K562 (cell line): ENCODE results near the gene RAMAC. TPM values are rescaled to one million over a fixed set of nuclear protein-coding genes. Genes with fewer than 3 reads are reported as not detected.

Experiments
- CXXC5 ChIP-seq: fragments of 250-450 bp; sonication (Bioruptor Pico); IDR thresholded peaks from 2 replicates; pipeline ENCODE4 v1.8.0; 2022; ENCODE audit warnings: inconsistent platforms, mild to moderate bottlenecking, moderate library complexity
- IRF9 ChIP-seq: fragments of 450-650 bp; IDR thresholded peaks from 2 replicates; pipeline ENCODE4 v1.6.1; 2016; ENCODE audit warnings: missing biosample characterization, missing genetic modification characterization
- MXD1 ChIP-seq: fragments of 250-450 bp; sonication (Bioruptor Pico); IDR thresholded peaks from 2 replicates; pipeline ENCODE4 v1.8.0; 2021; ENCODE audit warnings: borderline replicate concordance, mild to moderate bottlenecking, moderate library complexity; ENCODE audit not compliant: poor library complexity, severe bottlenecking
- NFE2L1 ChIP-seq: fragments of 450-650 bp; IDR thresholded peaks from 2 replicates; pipeline ENCODE4 v1.6.1; 2016; ENCODE audit warnings: missing genetic modification characterization, low read depth, mild to moderate bottlenecking, missing compliant biosample characterization, moderate library complexity, borderline replicate concordance
- PTBP1 ChIP-seq: fragments of 200-400 bp; formaldehyde crosslinking; IDR thresholded peaks from 2 replicates; pipeline ENCODE4 v1.6.1; 2017; ENCODE audit warnings: low read depth, low read length
- PTTG1 ChIP-seq: fragments of 450-650 bp; IDR thresholded peaks from 2 replicates; pipeline ENCODE4 v1.6.1; 2016; ENCODE audit warnings: low read depth, mild to moderate bottlenecking, missing genetic modification characterization, missing compliant biosample characterization
- SMAD2 ChIP-seq: fragments of 150-350 bp; IDR thresholded peaks from 2 replicates; pipeline ENCODE4 v1.6.1; 2014; ENCODE audit warnings: low read depth, mild to moderate bottlenecking, low read length
- SNRNP70 ChIP-seq: fragments of 200-400 bp; formaldehyde crosslinking; optimal IDR thresholded peaks from 2 replicates; pipeline ENCODE3; 2017; ENCODE audit warnings: low read depth, low read length
- SPI1 ChIP-seq: IDR thresholded peaks from 2 replicates; pipeline ENCODE4 v1.6.1; 2011; ENCODE audit warnings: low read depth, low read length, control low read depth, borderline replicate concordance
- polyA plus RNA-seq, 8 experiments: library from polyadenylated mRNA; depleted of rRNA in 4 of 8; stranded (reverse) in 5 of 8; unstranded in 3 of 8; fragments of >200 nt; fragmentation: Nextera tagmentation in 2 of 8; fragmentation: Illumina TruSeq in 1 of 8; extraction: Ambion mirVana in 2 of 8; extraction: Trizol in 1 of 8; gene quantifications; 2 replicates each; pipeline versions ENCODE4 v1.2.1 to v1.2.3, GENCODE V29; 2011 to 2014; ENCODE audit warnings: inconsistent platforms in 1 of 8, missing spikeins in 1 of 8
- total RNA-seq, 7 experiments: library from RNA; depleted of rRNA in 6 of 7; stranded (reverse); fragments of >200 nt in 6 of 7; fragmentation: Illumina TruSeq in 2 of 7; extraction: Trizol in 2 of 7; gene quantifications; 2 replicates each; pipeline versions ENCODE4 v1.2.1 to v1.2.3, GENCODE V29; 2011 to 2021; ENCODE audit warnings: low replicate concordance in 1 of 7
- TF ChIP-seq, protein P1 (sequence below): fragments of 200-800 bp; sonication (Bioruptor generic); IDR thresholded peaks from 2 replicates; pipeline ENCODE4 v1.6.1; 2016; ENCODE audit warnings: missing genetic modification characterization, missing compliant biosample characterization

The RAMAC gene
- total and polyA plus RNA-seq, 9 of the 15 experiments (the other 6 are each of a cell fraction or from before 2014, with no cell fraction given): 26.9 to 108 (median 38.4) TPM

DNA sequence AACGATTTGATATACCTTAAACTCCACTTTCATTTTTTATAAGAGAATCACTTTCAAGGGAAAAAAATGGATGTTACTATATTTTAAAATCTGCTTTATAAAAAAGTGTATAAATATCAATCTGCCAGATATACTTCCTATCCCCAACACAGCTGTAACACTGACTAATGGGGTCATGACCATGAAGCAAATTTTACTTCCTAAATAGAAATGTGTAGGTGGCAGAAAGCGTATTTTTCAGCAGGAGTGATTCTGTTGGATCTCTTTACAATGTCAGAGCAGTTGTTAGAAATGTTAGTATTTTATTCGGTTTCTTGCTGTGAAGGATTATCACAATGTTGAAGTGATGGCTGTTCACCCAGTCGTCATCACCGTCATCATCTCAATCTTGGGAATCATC, 30.9 kb downstream of the RAMAC start (continued):
- TF ChIP-seq MXD1 (no peak), SNRNP70 (no peak), SMAD2 (no peak), PTBP1 (no peak), NFE2L1 (tag) (no peak), CXXC5 (CRISPR knock-in tag) (no peak), IRF9 (tag) (no peak), PTTG1 (no peak), SPI1 (no peak)
- TF ChIP-seq, protein P1, sequence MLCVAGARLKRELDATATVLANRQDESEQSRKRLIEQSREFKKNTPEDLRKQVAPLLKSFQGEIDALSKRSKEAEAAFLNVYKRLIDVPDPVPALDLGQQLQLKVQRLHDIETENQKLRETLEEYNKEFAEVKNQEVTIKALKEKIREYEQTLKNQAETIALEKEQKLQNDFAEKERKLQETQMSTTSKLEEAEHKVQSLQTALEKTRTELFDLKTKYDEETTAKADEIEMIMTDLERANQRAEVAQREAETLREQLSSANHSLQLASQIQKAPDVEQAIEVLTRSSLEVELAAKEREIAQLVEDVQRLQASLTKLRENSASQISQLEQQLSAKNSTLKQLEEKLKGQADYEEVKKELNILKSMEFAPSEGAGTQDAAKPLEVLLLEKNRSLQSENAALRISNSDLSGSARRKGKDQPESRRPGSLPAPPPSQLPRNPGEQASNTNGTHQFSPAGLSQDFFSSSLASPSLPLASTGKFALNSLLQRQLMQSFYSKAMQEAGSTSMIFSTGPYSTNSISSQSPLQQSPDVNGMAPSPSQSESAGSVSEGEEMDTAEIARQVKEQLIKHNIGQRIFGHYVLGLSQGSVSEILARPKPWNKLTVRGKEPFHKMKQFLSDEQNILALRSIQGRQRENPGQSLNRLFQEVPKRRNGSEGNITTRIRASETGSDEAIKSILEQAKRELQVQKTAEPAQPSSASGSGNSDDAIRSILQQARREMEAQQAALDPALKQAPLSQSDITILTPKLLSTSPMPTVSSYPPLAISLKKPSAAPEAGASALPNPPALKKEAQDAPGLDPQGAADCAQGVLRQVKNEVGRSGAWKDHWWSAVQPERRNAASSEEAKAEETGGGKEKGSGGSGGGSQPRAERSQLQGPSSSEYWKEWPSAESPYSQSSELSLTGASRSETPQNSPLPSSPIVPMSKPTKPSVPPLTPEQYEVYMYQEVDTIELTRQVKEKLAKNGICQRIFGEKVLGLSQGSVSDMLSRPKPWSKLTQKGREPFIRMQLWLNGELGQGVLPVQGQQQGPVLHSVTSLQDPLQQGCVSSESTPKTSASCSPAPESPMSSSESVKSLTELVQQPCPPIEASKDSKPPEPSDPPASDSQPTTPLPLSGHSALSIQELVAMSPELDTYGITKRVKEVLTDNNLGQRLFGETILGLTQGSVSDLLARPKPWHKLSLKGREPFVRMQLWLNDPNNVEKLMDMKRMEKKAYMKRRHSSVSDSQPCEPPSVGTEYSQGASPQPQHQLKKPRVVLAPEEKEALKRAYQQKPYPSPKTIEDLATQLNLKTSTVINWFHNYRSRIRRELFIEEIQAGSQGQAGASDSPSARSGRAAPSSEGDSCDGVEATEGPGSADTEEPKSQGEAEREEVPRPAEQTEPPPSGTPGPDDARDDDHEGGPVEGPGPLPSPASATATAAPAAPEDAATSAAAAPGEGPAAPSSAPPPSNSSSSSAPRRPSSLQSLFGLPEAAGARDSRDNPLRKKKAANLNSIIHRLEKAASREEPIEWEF: no peak
